Karpas-422 (cell line): Measurements from ENCODE around the gene CKLF. TPM values are rescaled to one million over a fixed set of nuclear protein-coding genes. Genes with fewer than 3 reads are reported as not detected.

ENCODE experiments used
- DNase-seq: peaks from one replicate; pipeline ENCODE4 v3.0.0-alpha.2; 2015
- H2AFZ ChIP-seq: fragments of 200-600 bp; sonication (generic); 2 replicates; pipeline ENCODE4 v1.6.1; 2014; ENCODE audit warnings: antibody characterized with exemption, low read length, mixed read lengths
- H3K27ac ChIP-seq: fragments of 200-600 bp; sonication (generic); 2 replicates; pipeline ENCODE4 v1.5.1; 2014; ENCODE audit warnings: mild to moderate bottlenecking, low read length, moderate library complexity
- H3K27me3 ChIP-seq: fragments of 200-600 bp; sonication (generic); 2 replicates; pipeline ENCODE4 v1.6.1; 2014; ENCODE audit warnings: low read length, mixed read lengths
- H3K36me3 ChIP-seq: fragments of 200-600 bp; sonication (generic); 2 replicates; pipeline ENCODE4 v1.6.1; 2014; ENCODE audit warnings: low read length, mixed read lengths; ENCODE audit not compliant: insufficient read depth
- H3K4me1 ChIP-seq: fragments of 200-600 bp; sonication (generic); 2 replicates; pipeline ENCODE4 v1.6.1; 2014; ENCODE audit warnings: mild to moderate bottlenecking, low read length, mixed read lengths
- H3K4me2 ChIP-seq: fragments of 200-600 bp; sonication (generic); 2 replicates; pipeline ENCODE4 v1.6.1; 2014; ENCODE audit warnings: low read length, low read depth, mild to moderate bottlenecking; ENCODE audit not compliant: poor library complexity, severe bottlenecking
- H3K4me3 ChIP-seq: fragments of 200-600 bp; sonication (generic); 2 replicates; pipeline ENCODE4 v1.5.1; 2014; ENCODE audit warnings: mild to moderate bottlenecking, antibody characterized with exemption, low read length, mixed read lengths
- H3K79me2 ChIP-seq: fragments of 200-600 bp; sonication (generic); 2 replicates; pipeline ENCODE4 v1.6.1; 2014; ENCODE audit warnings: mild to moderate bottlenecking, low read length, mixed read lengths
- H3K9ac ChIP-seq: fragments of 200-600 bp; sonication (generic); 2 replicates; pipeline ENCODE4 v1.6.0; 2014; ENCODE audit warnings: low read length
- H3K9me2 ChIP-seq: fragments of 200-600 bp; sonication (generic), shearing (Covaris generic); replicated peaks from 2 replicates; pipeline ENCODE4 v1.6.0; 2014; ENCODE audit warnings: mild to moderate bottlenecking, low read length, moderate library complexity; ENCODE audit not compliant: insufficient read depth
- H3K9me3 ChIP-seq: fragments of 300-700, 200-600 bp; sonication (generic); 2 replicates; pipeline ENCODE4 v1.6.1; 2014; ENCODE audit warnings: low read length, mixed read lengths
- H4K20me1 ChIP-seq: fragments of 200-600 bp; sonication (generic); 2 replicates; pipeline ENCODE4 v1.6.1; 2014; ENCODE audit warnings: mild to moderate bottlenecking, antibody characterized with exemption, low read length, low read depth; ENCODE audit not compliant: insufficient read depth
- total RNA-seq: library from RNA; depleted of rRNA; stranded (reverse); fragments of >200 nt; shearing (Covaris generic); gene quantifications from 2 replicates; pipeline ENCODE4 v1.2.3, GENCODE V29; 2014; ENCODE audit warnings: low replicate concordance

Gene CKLF
- total RNA-seq, 1 experiment from 2014 or later: 61.3 TPM

GRCh38 chr16:66547101-66547989 is 5.0 kb upstream of the CKLF start:
- no peak for DNase-seq
- Histone ChIP-seq H3K9me2 (no peaks in the 10 kb centered on the region), H3K27me3 (no peaks in the 10 kb centered on the region), H3K79me2 (no peaks in the 10 kb centered on the region), H3K36me3 (no peaks in the 10 kb centered on the region), H4K20me1 (no peaks in the 10 kb centered on the region), H3K4me1 (peaks cover 57% of the 10 kb centered on the region), H2AFZ (no peak overlapping the region), H3K4me3 (no peak overlapping the region), H3K4me2 (peak overlapping the region; percentile 40), H3K27ac (no peak overlapping the region), H3K9ac (no peak overlapping the region), H3K9me3 (no peaks in the 10 kb centered on the region)

- peaks cover 4% of the 10 kb centered on the region for H3K79me2 ChIP-seq
- H3K9ac ChIP-seq: no peak overlapping the region
- H3K4me3 ChIP-seq: no peak overlapping the region
- H3K27me3 ChIP-seq: no peaks in the 10 kb centered on the region
- no peak overlapping the region for H3K4me2 ChIP-seq
- H4K20me1 ChIP-seq: no peaks in the 10 kb centered on the region
- H2AFZ ChIP-seq: no peak overlapping the region
- H3K4me1 ChIP-seq: peaks cover 64% of the 10 kb centered on the region
- no peak for DNase-seq
- no peaks in the 10 kb centered on the region for H3K36me3 ChIP-seq
- H3K9me2 ChIP-seq: no peaks in the 10 kb centered on the region
- H3K27ac ChIP-seq: no peak overlapping the region
- no peaks in the 10 kb centered on the region for H3K9me3 ChIP-seq
These were observed 4.3 kb upstream of the CKLF start for GRCh38 chr16:66548068-66548467.

GRCh38 chr16:66548868-66549267 is 3.5 kb upstream of the CKLF start:
- no peak for DNase-seq
- Histone ChIP-seq H3K9me3 (no peaks in the 10 kb centered on the region), H2AFZ (peak overlapping the region; percentile 89), H3K36me3 (no peaks in the 10 kb centered on the region), H3K79me2 (peaks cover 12% of the 10 kb centered on the region), H4K20me1 (no peaks in the 10 kb centered on the region), H3K4me1 (peaks cover 69% of the 10 kb centered on the region), H3K27ac (no peak overlapping the region), H3K4me3 (peak overlapping the region; percentile 81; the same call in 1 of the 2 replicates), H3K9ac (peak overlapping the region; percentile 81), H3K4me2 (peak overlapping the region; percentile 95), H3K27me3 (no peaks in the 10 kb centered on the region), H3K9me2 (no peaks in the 10 kb centered on the region)

GRCh38 chr16:66549284-66550131 is 2.9 kb upstream of the CKLF start, which contains the start of gene TK2:
TSS of gene TK2 (minus strand) at chr16:66550122. CDS start at chr16:66550061, 61 bp downstream.
- Histone ChIP-seq H3K9me3 (no peaks in the 10 kb centered on the region), H3K4me1 (peaks cover 63% of the 10 kb centered on the region), H3K9ac (peak within 1 kb of the TSS; percentile 81), H3K27ac (no peak within 1 kb of the TSS), H4K20me1 (no peaks in the 10 kb centered on the region), H3K36me3 (no peaks in the 10 kb centered on the region), H2AFZ (peak within 1 kb of the TSS; percentile 89), H3K79me2 (peaks cover 18% of the 10 kb centered on the region), H3K27me3 (no peaks in the 10 kb centered on the region), H3K4me2 (peak within 1 kb of the TSS; percentile 95), H3K4me3 (peak within 1 kb of the TSS; percentile 81), H3K9me2 (no peaks in the 10 kb centered on the region)
- peak; percentile 83 for DNase-seq

GRCh38 chr16:66551348-66551759 is 1.0 kb upstream of the CKLF start:
- Histone ChIP-seq H3K9ac (peak overlapping the region; percentile 80), H4K20me1 (no peaks in the 10 kb centered on the region), H3K27ac (peak overlapping the region; percentile 72), H3K9me3 (no peaks in the 10 kb centered on the region), H3K4me3 (peak overlapping the region; percentile 74), H3K27me3 (no peaks in the 10 kb centered on the region), H3K4me1 (peaks cover 57% of the 10 kb centered on the region), H3K79me2 (peaks cover 24% of the 10 kb centered on the region), H3K36me3 (no peaks in the 10 kb centered on the region), H2AFZ (peak overlapping the region; percentile 75; the same call in 1 of the 2 replicates), H3K4me2 (peak overlapping the region; percentile 91), H3K9me2 (no peaks in the 10 kb centered on the region)
- peak; percentile 88 for DNase-seq

- Histone ChIP-seq H3K79me2 (peaks cover 24% of the 10 kb centered on the region), H2AFZ (peak overlapping the region; percentile 75; the same call in 1 of the 2 replicates), H4K20me1 (no peaks in the 10 kb centered on the region), H3K9ac (peak overlapping the region; percentile 80), H3K4me2 (peak overlapping the region; percentile 91), H3K9me3 (no peaks in the 10 kb centered on the region), H3K4me1 (peaks cover 52% of the 10 kb centered on the region), H3K36me3 (no peaks in the 10 kb centered on the region), H3K9me2 (no peaks in the 10 kb centered on the region), H3K27me3 (no peaks in the 10 kb centered on the region), H3K27ac (peak overlapping the region; percentile 72), H3K4me3 (peak overlapping the region; percentile 74)
- no peak for DNase-seq
These were observed 539 bp upstream of the CKLF start for GRCh38 chr16:66551788-66552285.

GRCh38 chr16:66553223-66553622 is 847 bp downstream of the CKLF start:
- H3K9me2 ChIP-seq: no peaks in the 10 kb centered on the region
- no peaks in the 10 kb centered on the region for H3K27me3 ChIP-seq
- no peak overlapping the region for H2AFZ ChIP-seq
- H3K4me2 ChIP-seq: peak overlapping the region; percentile 91
- H3K4me1 ChIP-seq: peaks cover 44% of the 10 kb centered on the region
- H3K9ac ChIP-seq: peak overlapping the region; percentile 80
- H4K20me1 ChIP-seq: no peaks in the 10 kb centered on the region
- H3K9me3 ChIP-seq: no peaks in the 10 kb centered on the region
- H3K36me3 ChIP-seq: no peaks in the 10 kb centered on the region
- H3K79me2 ChIP-seq: peaks cover 27% of the 10 kb centered on the region
- H3K27ac ChIP-seq: no peak overlapping the region
- DNase-seq: no peak
- peak overlapping the region; percentile 74 for H3K4me3 ChIP-seq
